ENCODE data around the gene CAD. TPM values are rescaled to one million over a fixed set of nuclear protein-coding genes. Genes with fewer than 3 reads are reported as not detected.

Gene CAD
- total and polyA plus RNA-seq, 3 experiments from 2014 or later: 27.0 to 154 (median 147) TPM

DNA sequence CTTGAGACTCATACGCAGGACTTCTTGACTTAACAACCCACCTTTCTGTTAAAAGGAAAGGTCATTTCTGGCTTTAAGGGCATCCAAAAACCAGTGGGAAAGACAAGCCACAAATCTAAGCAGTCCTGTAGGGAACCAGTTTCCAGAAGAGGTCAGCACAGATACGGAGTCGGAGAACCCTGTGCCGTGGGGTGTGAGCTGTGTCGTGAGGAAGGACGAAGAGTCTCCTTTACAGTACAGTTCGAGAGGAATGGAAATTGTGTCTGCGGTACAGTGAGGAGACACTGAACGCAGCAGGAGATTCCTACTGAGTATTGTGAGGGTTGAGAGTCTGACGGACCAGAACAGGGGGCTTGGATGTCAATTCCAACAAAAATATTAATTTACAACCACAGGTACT is 27.9 kb downstream of the CAD start:
- H3K27me3 ChIP-seq (ENCODE audit: insufficient read depth, low read length, poor library complexity, severe bottlenecking): no peaks in the 10 kb centered on the region
- Mint-ChIP-seq H3K36me3 (peaks cover 0 to 44% (median 2%) of the 10 kb centered on the region in 3 donors), H3K27ac (peak overlapping the region in 1 of 8 donors; percentile 90), H3K4me3 (no peak overlapping the region), H3K4me1 (peaks cover 0 to 10% (median 3%) of the 10 kb centered on the region in 3 donors), H3K9me3 (no peaks in the 10 kb centered on the region), H3K27me3 (no peaks in the 10 kb centered on the region)
- POLR2A ChIA-PET: no interaction called here
- CTCF ChIA-PET: interaction anchor here (1.9 kb wide), 1 partner anchor 35 kb away, joined by 6 read pairs; no protein-coding TSS in a partner anchor
- DNase-seq: no peak
- H3K4me1 ChIP-seq (ENCODE audit: insufficient read depth, low read length): no peaks in the 10 kb centered on the region
- no peak overlapping the region for H3K4me3 ChIP-seq (ENCODE audit: low read length)
- H3K9me3 ChIP-seq (ENCODE audit: low read length): no peaks in the 10 kb centered on the region
- no peak overlapping the region for H3K27ac ChIP-seq (ENCODE audit: low read depth, low read length)
- H3K36me3 ChIP-seq (ENCODE audit: insufficient read depth, low read length): peaks cover 29% of the 10 kb centered on the region

GRCh38 chr2:27245626-27246025 is 28.5 kb downstream of the CAD start:
- H3K27ac ChIP-seq (ENCODE audit: low read depth, low read length): no peak overlapping the region
- no peaks in the 10 kb centered on the region for H3K4me1 ChIP-seq (ENCODE audit: insufficient read depth, low read length)
- H3K9me3 Mint-ChIP-seq: no peaks in the 10 kb centered on the region
- H3K36me3 Mint-ChIP-seq: peaks cover 0 to 39% (median 2%) of the 10 kb centered on the region in 3 donors
- H3K4me1 Mint-ChIP-seq: peaks cover 0 to 10% (median 3%) of the 10 kb centered on the region in 3 donors
- H3K9me3 ChIP-seq (ENCODE audit: low read length): no peaks in the 10 kb centered on the region
- peaks cover 24% of the 10 kb centered on the region for H3K36me3 ChIP-seq (ENCODE audit: insufficient read depth, low read length)
- no peaks in the 10 kb centered on the region for H3K27me3 Mint-ChIP-seq
- H3K4me3 ChIP-seq (ENCODE audit: low read length): no peak overlapping the region
- POLR2A ChIA-PET: no interaction called here
- DNase-seq: no peak
- CTCF ChIA-PET: interaction anchor here (1.9 kb wide), 1 partner anchor 35 kb away, joined by 6 read pairs; no protein-coding TSS in a partner anchor
- no peaks in the 10 kb centered on the region for H3K27me3 ChIP-seq (ENCODE audit: insufficient read depth, low read length, poor library complexity, severe bottlenecking)
- H3K4me3 Mint-ChIP-seq: no peak overlapping the region
- peak overlapping the region in 1 of 8 donors; percentile 90 for H3K27ac Mint-ChIP-seq

- Histone ChIP-seq H3K27ac (ENCODE audit: low read depth, low read length) (no peak overlapping the region), H3K27me3 (ENCODE audit: insufficient read depth, low read length, poor library complexity, severe bottlenecking) (peaks cover 7% of the 10 kb centered on the region), H3K36me3 (ENCODE audit: insufficient read depth, low read length) (peaks cover 12% of the 10 kb centered on the region), H3K9me3 (ENCODE audit: low read length) (no peaks in the 10 kb centered on the region), H3K4me3 (ENCODE audit: low read length) (no peak overlapping the region), H3K4me1 (ENCODE audit: insufficient read depth, low read length) (no peaks in the 10 kb centered on the region)
- ChIA-PET CTCF (interaction anchor here (0.9 to 1.2 kb wide), 2 partner anchors 55 to 286 kb away, joined by 3 read pairs; no protein-coding TSS in a partner anchor), POLR2A (no interaction called here)
- no peak for DNase-seq
- H3K9me3 Mint-ChIP-seq: no peaks in the 10 kb centered on the region
- no peak overlapping the region for H3K4me3 Mint-ChIP-seq
- H3K4me1 Mint-ChIP-seq: no peaks in the 10 kb centered on the region
- H3K27me3 Mint-ChIP-seq: peaks cover 5 to 13% of the 10 kb centered on the region in 2 donors
- H3K27ac Mint-ChIP-seq: peak overlapping the region in 2 of 8 donors; percentile 46 to 86
- H3K36me3 Mint-ChIP-seq: peaks cover 0 to 16% (median 0%) of the 10 kb centered on the region in 3 donors
Measured at GRCh38 chr2:27247893-27248292, 30.7 kb downstream of the CAD start.

DNA sequence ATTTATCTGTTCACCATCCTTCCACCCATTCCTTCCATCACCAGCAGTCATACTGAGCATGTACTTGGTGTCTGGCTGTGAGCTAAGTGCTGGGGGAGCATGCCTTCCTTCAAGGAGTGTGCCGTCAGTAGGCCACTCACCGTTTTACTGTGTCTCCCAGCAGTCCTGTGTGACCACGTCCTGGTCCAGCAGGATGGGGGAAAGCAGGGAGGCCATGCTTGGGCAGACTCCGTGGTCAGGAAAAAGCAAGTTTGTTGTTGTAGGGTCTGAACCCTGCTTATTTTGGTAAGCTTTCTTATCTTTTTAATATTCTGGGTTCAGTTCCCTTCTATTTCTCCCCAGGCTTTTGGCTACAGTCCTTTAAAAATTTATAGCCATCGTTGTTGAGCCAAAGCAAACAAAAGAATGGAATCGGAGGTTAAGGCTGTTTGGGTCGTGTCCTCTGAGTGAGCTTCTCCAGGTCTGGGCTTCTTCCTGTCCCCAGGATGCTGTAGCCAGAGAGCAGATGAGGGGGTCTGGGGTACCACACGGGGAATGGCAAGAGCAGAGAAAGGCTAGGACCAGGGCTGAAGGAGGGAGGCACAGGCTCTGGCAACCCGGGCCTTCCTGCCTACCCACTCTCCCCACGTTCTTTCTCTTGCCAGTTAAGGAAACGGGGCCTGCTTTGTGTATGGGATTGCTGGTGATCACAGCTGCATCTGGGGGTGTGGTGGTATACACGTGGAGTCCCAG is 32.2 kb downstream of the CAD start:
- Mint-ChIP-seq H3K4me3 (no peak overlapping the region), H3K4me1 (no peaks in the 10 kb centered on the region), H3K27ac (no peak overlapping the region), H3K9me3 (no peaks in the 10 kb centered on the region), H3K36me3 (peaks cover 0 to 2% (median 0%) of the 10 kb centered on the region in 3 donors), H3K27me3 (peaks cover 5 to 16% of the 10 kb centered on the region in 2 donors)
- H3K36me3 ChIP-seq (ENCODE audit: insufficient read depth, low read length): no peaks in the 10 kb centered on the region
- ChIA-PET CTCF (interaction anchor here (0.7 to 1.6 kb wide), 6 partner anchors 8 to 288 kb away, joined by 3 to 9 read pairs (median 3); no protein-coding TSS in a partner anchor), POLR2A (interaction anchor here (1.0 kb wide), 1 partner anchor 16 kb away, joined by 3 read pairs; no protein-coding TSS in a partner anchor)
- no peaks in the 10 kb centered on the region for H3K4me1 ChIP-seq (ENCODE audit: insufficient read depth, low read length)
- H3K27me3 ChIP-seq (ENCODE audit: insufficient read depth, low read length, poor library complexity, severe bottlenecking): peaks cover 7% of the 10 kb centered on the region
- no peak overlapping the region for H3K27ac ChIP-seq (ENCODE audit: low read depth, low read length)
- H3K4me3 ChIP-seq (ENCODE audit: low read length): no peak overlapping the region
- no peak for DNase-seq
- no peaks in the 10 kb centered on the region for H3K9me3 ChIP-seq (ENCODE audit: low read length)

- Histone ChIP-seq H3K4me3 (ENCODE audit: low read length) (no peak overlapping the region), H3K27ac (ENCODE audit: low read depth, low read length) (no peak overlapping the region), H3K9me3 (ENCODE audit: low read length) (no peaks in the 10 kb centered on the region), H3K27me3 (ENCODE audit: insufficient read depth, low read length, poor library complexity, severe bottlenecking) (peaks cover 7% of the 10 kb centered on the region), H3K4me1 (ENCODE audit: insufficient read depth, low read length) (no peaks in the 10 kb centered on the region), H3K36me3 (ENCODE audit: insufficient read depth, low read length) (no peaks in the 10 kb centered on the region)
- Mint-ChIP-seq H3K9me3 (no peaks in the 10 kb centered on the region), H3K36me3 (no peaks in the 10 kb centered on the region), H3K4me1 (no peaks in the 10 kb centered on the region), H3K27ac (no peak overlapping the region), H3K4me3 (no peak overlapping the region), H3K27me3 (peaks cover 7 to 24% of the 10 kb centered on the region in 2 donors)
- ChIA-PET CTCF (interaction anchor here (0.7 to 1.6 kb wide), 5 partner anchors 8 to 288 kb away, joined by 3 to 9 read pairs (median 3); no protein-coding TSS in a partner anchor), POLR2A (no interaction called here)
- peak; percentile 19 to 61 (median 29) for DNase-seq
Measured at GRCh38 chr2:27249891-27250651, 32.9 kb downstream of the CAD start.

- CTCF ChIA-PET: interaction anchor here (1.2 kb wide), 1 partner anchor 29 kb away, joined by 4 read pairs; no protein-coding TSS in a partner anchor
- H3K4me1 ChIP-seq (ENCODE audit: insufficient read depth, low read length): no peaks in the 10 kb centered on the region
- H3K27ac Mint-ChIP-seq: peak overlapping the region in 1 of 8 donors; percentile 7
- no peak overlapping the region for H3K27ac ChIP-seq (ENCODE audit: low read depth, low read length)
- no peaks in the 10 kb centered on the region for H3K4me1 Mint-ChIP-seq
- H3K4me3 ChIP-seq (ENCODE audit: low read length): no peak overlapping the region
- no peak for DNase-seq
- H3K27me3 ChIP-seq (ENCODE audit: insufficient read depth, low read length, poor library complexity, severe bottlenecking): peaks cover 7% of the 10 kb centered on the region
- H3K9me3 Mint-ChIP-seq: no peaks in the 10 kb centered on the region
- POLR2A ChIA-PET: interaction anchor here (1.3 kb wide), 1 partner anchor 20 kb away, joined by 3 read pairs; no protein-coding TSS in a partner anchor
- H3K9me3 ChIP-seq (ENCODE audit: low read length): no peaks in the 10 kb centered on the region
- H3K36me3 Mint-ChIP-seq: no peaks in the 10 kb centered on the region
- no peak overlapping the region for H3K4me3 Mint-ChIP-seq
- peaks cover 7 to 30% of the 10 kb centered on the region in 2 donors for H3K27me3 Mint-ChIP-seq
- no peaks in the 10 kb centered on the region for H3K36me3 ChIP-seq (ENCODE audit: insufficient read depth, low read length)
Measured at GRCh38 chr2:27250652-27251379, 33.6 kb downstream of the CAD start.

- POLR2A ChIA-PET: interaction anchor here (1.3 kb wide), 1 partner anchor 21 kb away, joined by 3 read pairs; no protein-coding TSS in a partner anchor
- CTCF ChIA-PET: interaction anchor here (1.2 kb wide), 1 partner anchor 28 kb away, joined by 4 read pairs; no protein-coding TSS in a partner anchor
Measured at GRCh38 chr2:27251766-27252165, 34.6 kb downstream of the CAD start.

More at GRCh38 chr2:27251766-27252165, 34.6 kb downstream of the CAD start:
- H3K4me3 ChIP-seq (ENCODE audit: low read length): no peak overlapping the region
- H3K27me3 ChIP-seq (ENCODE audit: insufficient read depth, low read length, poor library complexity, severe bottlenecking): peaks cover 7% of the 10 kb centered on the region
- Mint-ChIP-seq H3K27ac (peak overlapping the region in 1 of 8 donors; percentile 55), H3K4me1 (no peaks in the 10 kb centered on the region), H3K4me3 (no peak overlapping the region), H3K27me3 (peaks cover 15 to 39% of the 10 kb centered on the region in 2 donors), H3K9me3 (no peaks in the 10 kb centered on the region), H3K36me3 (no peaks in the 10 kb centered on the region)
- no peak for DNase-seq
- no peaks in the 10 kb centered on the region for H3K9me3 ChIP-seq (ENCODE audit: low read length)
- H3K36me3 ChIP-seq (ENCODE audit: insufficient read depth, low read length): no peaks in the 10 kb centered on the region
- H3K4me1 ChIP-seq (ENCODE audit: insufficient read depth, low read length): no peaks in the 10 kb centered on the region
- H3K27ac ChIP-seq (ENCODE audit: low read depth, low read length): no peak overlapping the region

All from CD8-positive, alpha-beta memory T cell (primary cell).